A549 (cell line): ENCODE results near the gene OR2T10. TPM values are rescaled to one million over a fixed set of nuclear protein-coding genes. Genes with fewer than 3 reads are reported as not detected.
"Not testable (repeated sequence)": the region's sequence is repeated elsewhere in the genome, so short reads cannot be mapped to it uniquely, and the experiment has no call there.

Experiments
- ATAC-seq, 2 experiments: fragments of 200-7000 bp in 1 of 2; fragments of >200 bp in 1 of 2; cut with Nextera tagmentation in 1 of 2; cut with Tn5 transposase in 1 of 2; 3 replicates each; pipeline versions ENCODE4 v1.8.0 to v1.9.1; 2018 to 2020; ENCODE audit warnings: mild to moderate bottlenecking in 1 of 2, moderate library complexity in 1 of 2
- CTCF ChIA-PET: fragments of 300-600 bp; sonication (Branson Sonifier 250); formaldehyde crosslinking; extraction: SDS; loops from one replicate; lab custom pipeline; 2021; ENCODE audit warnings: antibody characterized with exemption, inconsistent platforms; lab: Yijun Ruan, JAX
- POLR2A ChIA-PET: fragments of 350-600 bp; formaldehyde crosslinking; extraction: SDS; loops from one replicate; lab custom pipeline; 2021; ENCODE audit warnings: antibody characterized with exemption, inconsistent platforms; lab: Yijun Ruan, JAX
- DNase-seq, 2 experiments: peaks; one replicate each; pipeline versions ENCODE4 v3.0.0 to v3.0.0-alpha.2; 2011 to 2016; ENCODE audit warnings: low read depth in 1 of 2, low spot score in 1 of 2
- FAIRE-seq: peaks from 2 replicates; lab custom pipeline; 2011; peaks lifted over from hg19 to GRCh38; lab: Jason Lieb, UNC
- H3K27ac ChIP-seq, 2 experiments: fragments of >200 bp; sonication (Bioruptor Twin); formaldehyde crosslinking; 3 replicates each; pipeline ENCODE4 v1.5.1; 2016 to 2017
- H3K4me1 ChIP-seq: fragments of >200 bp; sonication (Bioruptor Twin); formaldehyde crosslinking; 3 replicates; pipeline ENCODE4 v1.6.1; 2016
- H3K4me2 ChIP-seq: fragments of >200 bp; sonication (Bioruptor Twin); formaldehyde crosslinking; 3 replicates; pipeline ENCODE4 v1.6.1; 2016
- H3K4me3 ChIP-seq: fragments of >200 bp; sonication (Bioruptor Twin); formaldehyde crosslinking; 3 replicates; pipeline ENCODE4 v1.5.1; 2016
- H3K9me3 ChIP-seq: fragments of >200 bp; sonication (Bioruptor Twin); formaldehyde crosslinking; 3 replicates; pipeline ENCODE4 v1.6.1; 2016
- MAFK ChIP-seq: fragments of 450-650 bp; IDR thresholded peaks from 2 replicates; pipeline ENCODE4 v1.6.1; 2014; ENCODE audit not compliant: partially characterized antibody
- POLR2AphosphoS2 ChIP-seq: conservative IDR thresholded peaks from 2 replicates; pipeline ENCODE4 v1.6.1; 2012; ENCODE audit warnings: low read length, improper control_type of control experiment, inconsistent platforms
- SMC3 ChIP-seq: fragments of >200 bp; sonication (Bioruptor Twin); formaldehyde crosslinking; IDR thresholded peaks from 3 replicates; pipeline ENCODE4 v1.6.1; 2018; ENCODE audit warnings: inconsistent platforms
- WGBS: methylation state at CpG from one replicate; pipeline ENCODE4 v1.1.6; 2017; ENCODE audit errors: missing lambda C conversion rate; 5-methylcytosine and 5-hydroxymethylcytosine counted together
- polyA plus RNA-seq, 4 experiments: library from polyadenylated mRNA; depleted of rRNA in 3 of 4; stranded (reverse); fragments of >200 nt; fragmentation: RNase III in 1 of 4; extraction: RNeasy Plus Mini Kit Qiagen cat#74134 plus additional on column Dnase treatment in 1 of 4; gene quantifications; 2 replicates in 3 of 4; 3 replicates in 1 of 4; pipeline ENCODE4 v1.2.3, GENCODE V29; 2011 to 2017

OR2T10 gene
- polyA plus RNA-seq, 2 of the 4 experiments (the other 2 are of a cell fraction) = not detected

GRCh38 chr1:248576260-248576980 is 21.1 kb downstream of the OR2T10 start:
- no peak for FAIRE-seq
- POLR2A ChIA-PET = no interaction called here
- CTCF ChIA-PET = no interaction called here
- no peak overlapping the region for H3K4me3 ChIP-seq
- no peaks in the 10 kb centered on the region; the same call in 2 of the 3 replicates for H3K9me3 ChIP-seq
- no peak for ATAC-seq
- 37% methylated on average over 9 of the region's 9 CpGs for WGBS
- no peaks in the 10 kb centered on the region for H3K4me1 ChIP-seq
- no peak for DNase-seq
- H3K4me2 ChIP-seq = no peak overlapping the region
- H3K27ac ChIP-seq = no peak overlapping the region
- peak; percentile 52 for TF ChIP-seq MAFK
- no peak for TF ChIP-seq POLR2AphosphoS2
- no peak for TF ChIP-seq SMC3

GRCh38 chr1:248574657-248575056 is 22.8 kb downstream of the OR2T10 start, which contains the start of gene OR2T34:
Gene OR2T34 (minus strand): TSS chr1:248574757. CDS start chr1:248574757, 0 bp downstream.
- CTCF ChIA-PET, POLR2A ChIA-PET, DNase-seq, H3K4me3 ChIP-seq, H3K9me3 ChIP-seq, H3K4me2 ChIP-seq, FAIRE-seq, H3K4me1 ChIP-seq, H3K27ac ChIP-seq, ATAC-seq: not testable (repeated sequence)
- WGBS = 4% methylated on average over 3 of the region's 3 CpGs

GRCh38 chr1:248573856-248574255 is 23.6 kb downstream of the OR2T10 start:
- FAIRE-seq, CTCF ChIA-PET, ATAC-seq, H3K9me3 ChIP-seq, H3K4me1 ChIP-seq, H3K27ac ChIP-seq, DNase-seq, H3K4me2 ChIP-seq, H3K4me3 ChIP-seq, POLR2A ChIA-PET: not testable (repeated sequence)
- 7% methylated on average over 2 of the region's 8 CpGs for WGBS

- CTCF ChIA-PET, H3K9me3 ChIP-seq, H3K4me1 ChIP-seq, H3K4me3 ChIP-seq, ATAC-seq, H3K4me2 ChIP-seq, H3K27ac ChIP-seq, DNase-seq, POLR2A ChIA-PET, FAIRE-seq: not testable (repeated sequence)
- no CpG with 5 or more reads among the region's 1 CpG for WGBS
These were observed 25.5 kb downstream of the OR2T10 start for GRCh38 chr1:248572049-248572448.

GRCh38 chr1:248570811-248571210 is 26.7 kb downstream of the OR2T10 start:
- H3K9me3 ChIP-seq, H3K27ac ChIP-seq, FAIRE-seq, CTCF ChIA-PET, DNase-seq, H3K4me2 ChIP-seq, H3K4me3 ChIP-seq, ATAC-seq, H3K4me1 ChIP-seq, POLR2A ChIA-PET: not testable (repeated sequence)
- under 1% methylated on average over 3 of the region's 3 CpGs for WGBS

GRCh38 chr1:248569049-248569448 is 28.5 kb downstream of the OR2T10 start:
- peak; percentile 32 for FAIRE-seq
- DNase-seq, ATAC-seq, CTCF ChIA-PET, H3K4me2 ChIP-seq, H3K4me3 ChIP-seq, POLR2A ChIA-PET, H3K27ac ChIP-seq, H3K4me1 ChIP-seq, H3K9me3 ChIP-seq: not testable (repeated sequence)
- under 1% methylated on average over 2 of the region's 2 CpGs for WGBS

- DNase-seq, H3K9me3 ChIP-seq, FAIRE-seq, H3K27ac ChIP-seq, H3K4me2 ChIP-seq, H3K4me3 ChIP-seq, CTCF ChIA-PET, POLR2A ChIA-PET, H3K4me1 ChIP-seq: not testable (repeated sequence)
- WGBS = 3% methylated on average over 11 of the region's 11 CpGs
- ATAC-seq = peak in 1 of 2 experiments; percentile 33; a peak in 2 of 6 replicates
These were observed 31.7 kb downstream of the OR2T10 start for GRCh38 chr1:248565530-248566373.

GRCh38 chr1:248562672-248563071 is 34.8 kb downstream of the OR2T10 start, which contains the start of gene OR2T29:
Gene OR2T29 (minus strand): TSS chr1:248562772. CDS start chr1:248559491, 3,281 bp downstream.
- 27% methylated on average over 3 of the region's 3 CpGs for WGBS
- H3K4me1 ChIP-seq, H3K9me3 ChIP-seq, FAIRE-seq, H3K4me3 ChIP-seq, H3K4me2 ChIP-seq, POLR2A ChIA-PET, H3K27ac ChIP-seq, DNase-seq, ATAC-seq, CTCF ChIA-PET: not testable (repeated sequence)

GRCh38 chr1:248551027-248551426 is 46.5 kb downstream of the OR2T10 start:
- H3K9me3 ChIP-seq, H3K4me1 ChIP-seq, FAIRE-seq, H3K4me3 ChIP-seq, POLR2A ChIA-PET, CTCF ChIA-PET, H3K27ac ChIP-seq, ATAC-seq, H3K4me2 ChIP-seq, DNase-seq: not testable (repeated sequence)
- no CpG with 5 or more reads among the region's 6 CpGs for WGBS

- no CpG with 5 or more reads among the region's 2 CpGs for WGBS
- H3K4me1 ChIP-seq, H3K27ac ChIP-seq, H3K9me3 ChIP-seq, FAIRE-seq, H3K4me3 ChIP-seq, DNase-seq, H3K4me2 ChIP-seq, ATAC-seq, POLR2A ChIA-PET, CTCF ChIA-PET: not testable (repeated sequence)
These were observed 50.1 kb downstream of the OR2T10 start for GRCh38 chr1:248547383-248547782.
